ENCODE measurements around the gene PPP2R5C.

The PPP2R5C gene

GRCh38 chr14:101851183-101851582 lies 89.7 kb downstream of the PPP2R5C start:
- Histone ChIP-seq H3K27ac (no peak overlapping the region), H3K4me3 (no peak overlapping the region)

DNA sequence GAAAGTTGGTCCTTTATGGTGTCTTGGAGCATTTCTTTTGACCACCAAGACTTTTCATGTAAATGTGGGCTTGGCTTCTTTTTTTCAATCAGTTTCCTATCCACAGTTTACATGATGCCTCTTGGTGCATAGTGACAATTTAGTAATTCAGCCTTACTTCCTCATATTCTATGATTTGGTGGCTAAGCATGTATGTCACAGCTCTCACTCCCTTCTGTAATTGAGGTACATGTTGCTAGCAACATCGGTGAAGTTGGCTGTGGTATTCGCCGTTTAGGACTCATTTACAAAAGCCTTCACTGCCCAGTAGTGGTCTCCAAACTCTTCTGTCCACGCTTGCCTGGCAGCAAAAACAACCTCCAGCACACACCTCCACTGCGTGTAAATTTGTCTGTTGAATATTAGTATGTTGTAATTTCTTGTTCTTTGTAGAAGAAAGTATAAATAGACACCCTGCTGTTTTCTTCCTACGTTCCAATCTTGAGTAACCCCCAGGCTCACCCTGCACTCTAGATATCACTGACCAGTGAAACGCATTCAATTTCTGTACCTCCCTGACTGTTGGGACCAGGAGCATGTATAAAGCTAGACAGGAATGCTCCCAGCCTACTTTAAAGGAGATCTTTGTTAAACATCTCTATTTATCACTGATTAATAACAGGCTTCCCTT lies 90.4 kb downstream of the PPP2R5C start:
- H3K27ac ChIP-seq, result no peak overlapping the region

DNA sequence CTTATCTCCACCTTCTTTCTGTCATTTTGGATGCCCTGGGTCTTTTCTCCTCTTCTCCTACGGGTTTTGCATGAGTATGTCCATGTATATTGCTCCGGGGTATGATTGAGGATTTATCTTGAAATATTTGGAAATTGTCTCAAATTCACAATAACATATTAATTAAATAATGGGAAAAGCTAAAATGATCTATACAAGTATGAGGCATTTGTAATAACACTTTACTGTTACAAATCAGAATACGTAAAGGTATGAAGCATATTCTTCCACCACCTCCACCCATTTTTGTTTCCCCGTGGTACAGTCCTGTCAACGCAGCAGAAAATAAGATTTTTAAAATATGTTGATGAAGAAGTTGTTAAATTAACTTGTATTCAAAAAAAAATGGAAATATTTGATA lies 91.3 kb downstream of the PPP2R5C start:
- Histone ChIP-seq H3K27ac (no peak overlapping the region), H3K4me3 (no peak overlapping the region)

More for the DNA sequence above, 90.4 kb downstream of the PPP2R5C start:
- no peak overlapping the region for H3K4me3 ChIP-seq

DNA sequence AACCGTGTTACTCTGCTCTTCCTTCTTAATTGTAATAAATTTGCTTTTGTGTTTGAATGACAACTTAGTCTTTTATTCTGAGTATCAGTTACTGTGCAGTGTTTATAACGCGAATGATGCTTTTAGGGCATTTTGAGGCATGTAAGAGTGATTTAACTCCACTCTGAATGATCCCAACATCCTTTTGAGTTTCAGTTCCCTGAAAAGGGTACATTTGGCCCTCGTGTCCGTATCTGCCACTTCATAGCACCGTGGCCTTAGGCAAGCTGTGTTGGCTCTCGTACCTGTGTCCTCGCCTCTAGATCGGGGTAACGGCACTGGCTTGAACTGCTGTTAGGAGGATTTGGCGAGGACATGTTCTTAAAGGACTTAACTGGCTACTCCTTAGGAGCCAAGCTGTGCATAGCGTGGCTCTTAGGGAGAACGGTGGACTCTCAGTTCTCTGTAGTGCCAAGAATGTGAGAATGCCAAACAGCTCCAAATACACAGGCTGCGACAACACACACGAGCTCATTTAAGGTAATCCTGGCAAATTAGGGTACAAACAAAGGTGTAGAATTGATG lies 92.0 kb downstream of the PPP2R5C start:
- no peak overlapping the region for H3K27ac ChIP-seq

DNA sequence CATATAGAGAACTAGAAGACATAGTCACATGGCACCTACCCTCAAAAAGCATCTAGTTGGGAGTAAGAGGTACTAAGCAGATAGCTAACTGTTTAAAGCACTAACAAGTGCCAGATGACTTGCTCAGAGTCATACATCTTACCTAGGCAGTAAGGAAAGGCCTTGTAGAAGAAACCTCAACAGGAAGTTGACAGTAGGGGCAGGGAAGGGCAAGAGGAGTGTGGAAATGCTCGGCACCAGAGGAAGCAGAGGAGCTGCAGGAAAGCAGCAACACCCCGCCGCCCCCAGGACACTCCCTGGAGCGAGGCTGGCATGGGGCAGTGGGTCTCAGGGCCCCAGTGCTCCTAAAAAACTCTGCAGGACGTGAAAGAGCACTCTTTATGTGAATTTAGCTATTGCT lies 92.9 kb downstream of the PPP2R5C start:
- Histone ChIP-seq H3K27ac (peak overlapping the region in 1 of 21 experiments; percentile 33), H3K4me3 (no peak overlapping the region)

More for the DNA sequence above, 92.0 kb downstream of the PPP2R5C start:
- no peak overlapping the region for H3K4me3 ChIP-seq

- Histone ChIP-seq H3K27ac (no peak overlapping the region), H3K4me3 (no peak overlapping the region)
Observed at GRCh38 chr14:101855958-101856357, 94.4 kb downstream of the PPP2R5C start.

DNA sequence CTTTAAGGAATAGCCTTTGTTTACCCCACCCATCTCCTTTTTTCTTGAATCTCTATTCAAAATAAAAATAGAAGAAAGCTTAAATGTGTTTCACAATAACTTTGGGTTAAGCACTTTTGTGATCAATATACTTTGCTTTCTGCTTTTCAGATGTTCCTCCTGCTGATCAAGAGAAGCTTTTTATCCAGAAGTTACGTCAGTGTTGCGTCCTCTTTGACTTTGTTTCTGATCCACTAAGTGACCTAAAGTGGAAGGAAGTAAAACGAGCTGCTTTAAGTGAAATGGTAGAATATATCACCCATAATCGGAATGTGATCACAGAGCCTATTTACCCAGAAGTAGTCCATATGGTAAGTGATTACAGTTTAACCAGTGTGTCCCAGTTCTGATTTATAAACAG lies 95.0 kb downstream of the PPP2R5C start:
- Histone ChIP-seq H3K27ac (no peak overlapping the region), H3K4me3 (no peak overlapping the region)

DNA sequence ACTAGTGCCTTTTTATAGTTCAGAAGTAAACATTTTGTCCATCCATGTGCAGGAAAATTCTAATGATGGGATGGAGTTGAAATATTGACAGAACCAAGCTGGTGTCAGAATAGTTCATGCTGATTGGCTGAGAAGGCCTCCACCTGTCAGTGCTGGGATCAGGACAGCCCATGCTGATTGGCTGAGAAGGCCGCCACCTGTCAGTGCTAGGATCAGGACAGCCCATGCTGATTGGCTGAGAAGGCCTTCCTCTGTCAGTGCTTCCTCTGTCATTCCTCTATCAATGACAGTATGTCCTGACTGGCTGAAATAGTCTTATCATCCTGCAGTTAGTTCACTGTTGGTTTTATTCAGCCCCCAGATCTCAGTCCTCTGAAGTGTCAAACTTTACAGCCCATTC lies 95.7 kb downstream of the PPP2R5C start:
- no peak overlapping the region for H3K27ac ChIP-seq
- H3K4me3 ChIP-seq, result no peak overlapping the region

- H3K27ac ChIP-seq, result no peak overlapping the region
Observed at GRCh38 chr14:101858791-101859537, 97.5 kb downstream of the PPP2R5C start.

GRCh38 chr14:101859538-101859902 lies 98.0 kb downstream of the PPP2R5C start:
- no peak overlapping the region for H3K27ac ChIP-seq
- H3K4me3 ChIP-seq, result no peak overlapping the region

More at GRCh38 chr14:101858791-101859537, 97.5 kb downstream of the PPP2R5C start:
- H3K4me3 ChIP-seq, result no peak overlapping the region

GRCh38 chr14:101859958-101860357 lies 98.4 kb downstream of the PPP2R5C start:
- Histone ChIP-seq H3K27ac (no peak overlapping the region), H3K4me3 (no peak overlapping the region)

GRCh38 chr14:101861464-101861863 lies 100.0 kb downstream of the PPP2R5C start:
- H3K4me3 ChIP-seq, result no peak overlapping the region
- H3K27ac ChIP-seq, result no peak overlapping the region

DNA sequence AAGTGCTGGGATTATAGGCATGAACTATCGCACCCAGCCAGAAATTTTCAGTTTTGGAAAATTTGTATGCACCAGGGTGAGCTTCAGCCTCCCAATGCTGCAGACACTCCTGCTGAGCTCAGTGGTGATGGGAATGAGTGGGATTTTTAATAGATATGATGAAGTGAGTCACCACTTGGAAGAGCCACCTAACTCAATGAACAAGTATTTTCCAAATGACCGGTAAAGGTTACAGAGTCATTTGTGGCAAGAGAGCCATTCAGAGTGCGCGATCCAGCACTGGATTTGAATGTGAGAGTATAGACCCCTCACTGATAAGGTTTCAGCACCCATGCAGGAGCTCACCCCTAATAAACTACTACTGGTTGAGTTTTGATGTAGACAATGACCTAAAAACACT lies 100.7 kb downstream of the PPP2R5C start:
- Histone ChIP-seq H3K27ac (no peak overlapping the region), H3K4me3 (no peak overlapping the region)

GRCh38 chr14:101862711-101863110 lies 101.2 kb downstream of the PPP2R5C start:
- Histone ChIP-seq H3K27ac (no peak overlapping the region), H3K4me3 (no peak overlapping the region)

DNA sequence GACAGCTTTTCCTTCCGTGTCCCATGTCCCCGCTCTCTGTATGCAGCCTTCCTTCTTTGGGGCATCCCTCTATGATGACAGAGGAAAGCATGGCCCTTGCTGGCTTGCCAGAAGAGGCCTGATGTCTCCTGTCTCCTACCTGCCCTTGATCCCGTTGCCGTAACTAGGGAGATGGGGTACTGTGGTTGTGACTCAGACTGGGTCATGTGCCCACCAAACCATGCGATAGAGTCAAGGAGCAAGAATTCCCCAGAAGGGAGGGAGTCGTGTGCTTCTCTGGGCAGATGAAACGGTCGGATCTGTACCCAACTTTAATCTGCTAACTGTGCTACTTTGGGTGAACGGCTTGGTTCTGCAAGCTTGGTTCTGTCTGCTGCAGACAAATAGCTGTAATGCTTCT lies 103.8 kb downstream of the PPP2R5C start:
- Histone ChIP-seq H3K27ac (no peak overlapping the region), H3K4me3 (no peak overlapping the region)

GRCh38 chr14:101867854-101868253 lies 106.3 kb downstream of the PPP2R5C start:
- Histone ChIP-seq H3K27ac (no peak overlapping the region), H3K4me3 (no peak overlapping the region)

GRCh38 chr14:101869217-101869616 lies 107.7 kb downstream of the PPP2R5C start:
- H3K27ac ChIP-seq, result no peak overlapping the region
- H3K4me3 ChIP-seq, result no peak overlapping the region

DNA sequence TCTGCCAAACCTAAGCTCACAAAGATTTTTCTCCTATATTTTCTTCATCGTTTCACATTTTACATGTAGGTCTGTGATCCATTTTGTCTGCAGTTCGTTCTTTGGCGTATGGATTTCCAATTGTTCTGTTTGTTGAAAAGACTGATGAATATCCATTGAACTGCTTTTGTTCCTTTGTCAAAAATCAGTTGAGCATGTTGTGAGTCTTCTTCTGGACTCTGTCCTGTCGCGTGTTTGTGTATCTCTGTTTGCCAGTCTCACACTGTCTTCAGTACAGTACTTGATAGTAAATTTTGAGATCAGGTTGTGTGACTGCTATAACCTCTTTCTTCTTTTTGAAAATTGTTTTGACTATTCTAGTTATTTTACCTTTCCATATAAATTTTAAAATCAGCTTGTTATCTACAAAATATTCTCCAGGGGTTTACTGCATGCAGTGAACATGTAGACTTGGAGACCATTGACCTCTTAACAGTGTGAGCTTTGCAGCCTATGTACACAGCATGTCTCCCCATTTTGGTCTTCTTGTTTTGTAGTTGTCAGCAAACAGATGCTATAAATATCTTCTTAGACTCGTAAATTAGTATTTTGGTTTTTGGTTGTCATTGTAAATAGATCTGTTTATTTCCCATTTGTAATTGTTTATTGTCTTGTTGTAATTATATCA lies 108.9 kb downstream of the PPP2R5C start:
- no peak overlapping the region for H3K4me3 ChIP-seq
- H3K27ac ChIP-seq, result no peak overlapping the region

- Histone ChIP-seq H3K4me3 (no peak overlapping the region), H3K27ac (no peak overlapping the region)
Observed at GRCh38 chr14:101872346-101872745, 110.8 kb downstream of the PPP2R5C start.

- H3K4me3 ChIP-seq, result no peak overlapping the region
- H3K27ac ChIP-seq, result no peak overlapping the region
Observed at GRCh38 chr14:101873076-101873825, 111.7 kb downstream of the PPP2R5C start.

All from skin epidermis (tissue), 12 donors.